ENCODE measurements around the gene C1orf226.

GRCh38 chr1:162353078-162353477 is 28.4 kb upstream of the C1orf226 start:
- TF ChIP-seq CTCF (IDR thresholded peaks at IDR 0.05; ENCODE audit: insufficient read depth, low read length, poor library complexity, severe bottlenecking): no peak
- no peak for TF ChIP-seq EZH2phosphoT487 (conservative IDR thresholded peaks at IDR 0.05; ENCODE audit: low read length)

All from SU-DHL-6 (cell line).